ENCODE results near the gene FAM78A.

DNA sequence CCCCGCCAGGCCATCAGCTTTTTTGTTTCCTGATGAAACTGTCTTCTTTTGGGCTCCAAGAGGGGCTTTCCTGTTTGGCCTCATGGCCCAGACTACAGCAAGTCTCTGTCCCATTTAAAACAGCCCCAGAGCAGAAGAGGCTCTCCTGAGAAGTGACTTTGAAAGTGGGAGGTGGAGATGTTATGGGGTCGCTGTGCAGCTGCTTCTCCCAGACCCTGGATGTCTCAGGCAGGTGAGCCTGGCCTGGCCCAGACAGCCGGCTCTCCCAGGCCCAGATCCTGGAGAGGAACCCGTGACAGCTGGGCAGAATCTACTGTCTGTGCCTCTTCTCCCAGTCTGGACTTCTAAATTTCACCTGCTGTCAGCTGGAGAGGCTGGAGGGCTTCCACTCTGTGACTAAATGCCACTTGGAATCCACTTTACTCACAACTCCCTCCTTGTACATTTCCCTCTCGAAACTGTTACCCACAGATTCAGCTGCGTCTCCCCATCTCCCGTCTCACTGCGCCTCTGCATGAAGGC is 20.6 kb downstream of the FAM78A start:
- no peak for TF ChIP-seq EZH2phosphoT487 (IDR thresholded peaks at IDR 0.05; ENCODE audit: low read length)
- TF ChIP-seq EZH2 (optimal IDR thresholded peaks at IDR 0.05; ENCODE audit: low read depth, low read length): no peak
